Activated T-helper 2 cell treated with anti-CD3 and anti-CD28 coated beads, Interferon-gamma antibody, Interleukin-2, Interleukin-4, amounts not matched to agents 10 μg/mL and 5 μg/mL and 100 μg/mL, durations not matched to agents 14 hours and 24 hours and 36 hours (primary cell): ENCODE data around the gene KRT72. TPM values are rescaled to one million over a fixed set of nuclear protein-coding genes. Genes with fewer than 3 reads are reported as not detected.

Experiments used
- DNase-seq: peaks from one replicate; pipeline ENCODE4 v3.0.0; 2021; ENCODE audit warnings: low spot score
- H3K27ac Mint-ChIP-seq: one replicate; pipeline ENCODE4 v1.8.0; 2021; ENCODE audit warnings: mixed read lengths
- H3K27me3 Mint-ChIP-seq: one replicate; pipeline ENCODE4 v1.8.0; 2021; ENCODE audit warnings: low read depth, mixed read lengths
- H3K36me3 Mint-ChIP-seq: one replicate; pipeline ENCODE4 v1.8.0; 2021; ENCODE audit warnings: low read depth, mixed read lengths
- H3K4me1 Mint-ChIP-seq: one replicate; pipeline ENCODE4 v1.8.0; 2021; ENCODE audit warnings: low read depth, mixed read lengths
- H3K4me3 Mint-ChIP-seq: one replicate; pipeline ENCODE4 v1.8.0; 2021; ENCODE audit warnings: low read depth, mild to moderate bottlenecking, moderate library complexity, mixed read lengths
- H3K9me3 Mint-ChIP-seq: one replicate; pipeline ENCODE4 v1.8.0; 2021; ENCODE audit warnings: mixed read lengths
- intact Hi-C: fragments of 100-400 bp; cut with micrococcal nuclease; formaldehyde crosslinking; loops from one replicate; pipeline ENCODE4 v1.15.1; 2023
- total RNA-seq: library from RNA; stranded (reverse); gene quantifications from 2 replicates; pipeline ENCODE4 v1.2.3, GENCODE V29; 2022

The KRT72 gene
- total RNA-seq, 1 donor from 2014 or later = not detected

DNA sequence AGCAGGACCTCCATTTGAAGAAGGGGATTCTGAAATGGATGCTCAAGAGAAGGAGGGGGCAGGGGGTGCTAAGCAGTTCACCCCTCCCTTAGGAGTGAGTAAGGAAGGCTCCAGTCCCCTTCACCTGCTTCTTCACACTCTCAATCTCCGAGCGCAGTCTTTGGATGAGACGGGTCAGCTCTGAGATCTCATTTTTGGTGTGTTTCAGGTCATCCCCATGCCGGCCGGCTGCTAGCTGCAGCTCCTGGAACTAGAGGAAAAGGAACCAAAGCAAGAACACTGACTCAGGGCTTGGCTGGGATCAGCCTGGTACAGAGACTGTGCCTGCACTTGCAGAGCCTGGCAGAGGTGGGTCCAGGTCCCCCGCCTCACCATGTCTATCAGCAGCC is 9.8 kb upstream of the KRT72 start:
- Mint-ChIP-seq H3K4me1 (peaks cover 44% of the 10 kb centered on the region), H3K27me3 (peaks cover 6% of the 10 kb centered on the region), H3K36me3 (no peaks in the 10 kb centered on the region), H3K4me3 (no peak overlapping the region), H3K9me3 (no peaks in the 10 kb centered on the region), H3K27ac (no peak overlapping the region)
- intact Hi-C loops = no loop called here
- no peak for DNase-seq

GRCh38 chr12:52608826-52609630 is 7.8 kb upstream of the KRT72 start:
- Mint-ChIP-seq H3K27ac (no peak overlapping the region), H3K4me3 (no peak overlapping the region), H3K27me3 (peaks cover 11% of the 10 kb centered on the region), H3K9me3 (no peaks in the 10 kb centered on the region), H3K36me3 (no peaks in the 10 kb centered on the region), H3K4me1 (peaks cover 44% of the 10 kb centered on the region)
- DNase-seq = no peak
- intact Hi-C loops = no loop called here

DNA sequence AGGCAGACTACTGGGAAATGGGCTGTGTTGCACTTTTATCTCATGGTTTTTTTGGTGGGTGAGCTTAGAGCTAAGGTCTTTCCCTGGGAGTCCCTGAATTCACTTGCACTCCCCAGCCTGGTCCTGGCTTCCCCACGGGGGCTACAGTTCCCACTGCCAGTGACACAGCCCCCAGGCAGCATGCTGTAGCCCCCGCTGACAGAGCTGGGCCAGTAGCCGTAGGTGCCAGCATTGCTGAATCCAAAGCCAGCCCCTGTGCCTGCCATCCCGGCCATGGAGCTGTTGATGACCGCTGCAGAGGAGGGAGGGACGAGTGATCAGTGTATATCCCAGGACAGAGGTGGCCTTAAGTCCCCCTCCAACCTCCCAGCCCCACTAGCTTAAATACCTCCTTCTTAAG is 6.9 kb upstream of the KRT72 start:
- peaks cover 13% of the 10 kb centered on the region for H3K27me3 Mint-ChIP-seq
- intact Hi-C loops = no loop called here
- DNase-seq = no peak
- H3K9me3 Mint-ChIP-seq = no peaks in the 10 kb centered on the region
- peaks cover 39% of the 10 kb centered on the region for H3K4me1 Mint-ChIP-seq
- no peak overlapping the region for H3K4me3 Mint-ChIP-seq
- H3K27ac Mint-ChIP-seq = no peak overlapping the region
- H3K36me3 Mint-ChIP-seq = no peaks in the 10 kb centered on the region

DNA sequence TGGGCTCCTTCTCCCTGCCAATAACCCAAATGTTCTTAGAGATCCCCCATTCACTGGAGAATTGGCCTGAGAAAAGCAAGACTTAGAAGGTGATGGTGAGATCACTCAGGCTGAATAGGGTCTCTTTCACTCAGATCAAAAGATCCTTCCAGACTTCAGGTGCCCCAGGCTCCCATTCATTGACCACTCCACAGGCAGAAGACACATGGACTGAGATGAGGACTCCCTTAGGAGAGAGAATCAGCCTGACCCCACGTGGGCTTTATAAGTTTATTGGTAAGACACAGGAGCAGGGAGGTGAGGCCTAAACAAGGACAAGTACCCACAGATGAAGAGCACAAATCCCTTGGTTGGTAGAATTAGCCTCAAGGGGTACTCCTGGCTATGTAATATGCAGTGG is 6.1 kb upstream of the KRT72 start:
- DNase-seq = no peak
- Mint-ChIP-seq H3K27ac (no peak overlapping the region), H3K36me3 (no peaks in the 10 kb centered on the region), H3K4me1 (peaks cover 34% of the 10 kb centered on the region), H3K4me3 (no peak overlapping the region), H3K9me3 (no peaks in the 10 kb centered on the region), H3K27me3 (peaks cover 13% of the 10 kb centered on the region)
- intact Hi-C loops = no loop called here

GRCh38 chr12:52606581-52607218 is 5.4 kb upstream of the KRT72 start:
- no peak for DNase-seq
- peaks cover 13% of the 10 kb centered on the region for H3K27me3 Mint-ChIP-seq
- H3K9me3 Mint-ChIP-seq = no peaks in the 10 kb centered on the region
- no peak overlapping the region for H3K27ac Mint-ChIP-seq
- no peaks in the 10 kb centered on the region for H3K36me3 Mint-ChIP-seq
- H3K4me1 Mint-ChIP-seq = peaks cover 32% of the 10 kb centered on the region
- no peak overlapping the region for H3K4me3 Mint-ChIP-seq
- intact Hi-C loops = no loop called here

GRCh38 chr12:52606096-52606495 is 4.8 kb upstream of the KRT72 start:
- peaks cover 30% of the 10 kb centered on the region for H3K4me1 Mint-ChIP-seq
- no peaks in the 10 kb centered on the region for H3K9me3 Mint-ChIP-seq
- H3K36me3 Mint-ChIP-seq = no peaks in the 10 kb centered on the region
- H3K4me3 Mint-ChIP-seq = no peak overlapping the region
- intact Hi-C loops = no loop called here
- H3K27me3 Mint-ChIP-seq = peaks cover 13% of the 10 kb centered on the region
- no peak overlapping the region for H3K27ac Mint-ChIP-seq
- no peak for DNase-seq

DNA sequence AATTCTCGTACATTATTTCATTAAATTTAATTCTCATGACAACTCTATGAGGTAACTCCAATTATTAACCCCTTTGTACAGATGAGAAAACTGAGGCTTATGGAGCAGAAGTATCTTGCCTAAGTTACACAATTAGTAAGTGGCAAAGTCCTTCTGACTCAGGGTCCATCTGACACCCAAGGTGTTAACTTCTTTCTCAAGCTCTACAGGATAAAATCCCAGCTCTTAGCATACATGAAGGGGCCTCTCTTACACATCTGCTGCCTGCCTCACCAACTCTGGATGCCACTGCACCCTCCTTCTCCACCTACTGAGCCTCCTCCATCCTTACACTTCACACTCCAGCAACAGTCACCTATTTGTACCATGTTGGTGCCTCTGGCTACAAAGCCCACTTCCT is 4.3 kb upstream of the KRT72 start:
- Mint-ChIP-seq H3K27me3 (peaks cover 13% of the 10 kb centered on the region), H3K27ac (no peak overlapping the region), H3K4me3 (no peak overlapping the region), H3K36me3 (no peaks in the 10 kb centered on the region), H3K4me1 (peaks cover 26% of the 10 kb centered on the region), H3K9me3 (no peaks in the 10 kb centered on the region)
- no peak for DNase-seq
- intact Hi-C loops = no loop called here

DNA sequence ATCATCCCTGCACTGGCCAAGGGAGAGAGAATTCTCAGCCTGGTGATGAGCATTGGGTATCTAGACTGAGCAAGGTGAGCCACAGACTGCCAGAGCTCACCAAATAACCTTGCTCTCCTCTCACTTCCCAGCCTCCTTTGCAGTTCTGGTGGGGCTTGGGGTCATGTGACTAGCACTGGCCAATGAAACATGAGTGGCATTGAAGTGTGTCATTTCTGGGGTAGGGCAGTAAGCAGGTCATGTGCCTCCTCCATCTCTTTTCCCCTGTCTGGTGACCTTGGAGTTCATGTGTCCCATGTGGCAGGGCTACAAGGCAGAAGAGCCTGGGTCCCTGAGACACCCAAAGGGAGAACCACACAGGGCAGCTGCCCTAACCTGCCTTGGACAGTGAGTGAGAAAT is 3.6 kb upstream of the KRT72 start:
- intact Hi-C loops = no loop called here
- H3K36me3 Mint-ChIP-seq = no peaks in the 10 kb centered on the region
- no peak overlapping the region for H3K4me3 Mint-ChIP-seq
- H3K27me3 Mint-ChIP-seq = peaks cover 17% of the 10 kb centered on the region
- peaks cover 21% of the 10 kb centered on the region for H3K4me1 Mint-ChIP-seq
- H3K27ac Mint-ChIP-seq = no peak overlapping the region
- no peaks in the 10 kb centered on the region for H3K9me3 Mint-ChIP-seq
- no peak for DNase-seq

GRCh38 chr12:52603314-52603713 is 2.1 kb upstream of the KRT72 start:
- Mint-ChIP-seq H3K27ac (no peak overlapping the region), H3K4me1 (peaks cover 16% of the 10 kb centered on the region), H3K4me3 (no peak overlapping the region), H3K36me3 (no peaks in the 10 kb centered on the region), H3K9me3 (no peaks in the 10 kb centered on the region), H3K27me3 (peaks cover 29% of the 10 kb centered on the region)
- no peak for DNase-seq
- intact Hi-C loops = no loop called here

DNA sequence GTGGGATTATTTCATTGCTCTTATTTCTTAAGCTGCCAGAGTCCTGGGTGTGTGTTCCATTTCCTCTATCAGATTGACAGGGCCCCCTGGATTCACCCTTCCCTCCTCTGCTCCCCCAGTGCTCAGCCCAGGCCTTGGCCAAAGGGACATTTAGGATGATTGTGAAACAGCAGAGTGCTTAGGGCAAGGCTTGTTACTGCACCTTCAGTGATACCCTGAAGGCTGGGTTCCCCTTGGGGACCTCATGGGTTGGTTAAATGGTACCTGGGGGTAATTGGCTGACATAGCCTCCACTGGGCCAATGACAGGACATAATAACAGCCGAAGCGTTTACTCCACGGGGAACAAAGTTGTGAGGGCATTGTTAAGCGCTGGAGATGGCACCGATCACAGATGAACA is 1.3 kb upstream of the KRT72 start:
- intact Hi-C loops = no loop called here
- no peak overlapping the region for H3K27ac Mint-ChIP-seq
- H3K27me3 Mint-ChIP-seq = peaks cover 27% of the 10 kb centered on the region
- H3K4me3 Mint-ChIP-seq = no peak overlapping the region
- no peaks in the 10 kb centered on the region for H3K36me3 Mint-ChIP-seq
- no peak for DNase-seq
- H3K4me1 Mint-ChIP-seq = peaks cover 13% of the 10 kb centered on the region
- H3K9me3 Mint-ChIP-seq = no peaks in the 10 kb centered on the region

DNA sequence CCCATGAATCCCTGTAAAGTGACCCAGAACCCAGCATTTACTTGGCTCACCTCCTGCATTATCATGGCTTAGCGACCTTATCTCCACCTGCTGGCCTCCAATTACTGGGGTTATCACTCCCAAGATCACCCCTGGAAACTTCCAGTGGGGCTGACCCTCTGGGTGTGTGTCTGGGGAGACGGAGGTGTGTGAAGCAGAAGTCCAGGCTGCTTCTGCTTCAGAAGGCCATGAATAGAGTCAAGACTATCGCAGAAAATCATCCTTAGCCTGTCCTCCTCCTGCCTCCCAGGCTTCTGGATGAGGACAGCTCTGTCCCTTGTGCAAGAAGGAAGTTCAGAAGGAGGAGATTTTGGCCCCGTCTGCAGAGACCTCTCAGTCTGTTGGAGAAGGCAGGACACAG is 408 bp upstream of the KRT72 start:
- Mint-ChIP-seq H3K9me3 (no peaks in the 10 kb centered on the region), H3K36me3 (no peaks in the 10 kb centered on the region), H3K27ac (no peak overlapping the region), H3K27me3 (peaks cover 30% of the 10 kb centered on the region), H3K4me3 (no peak overlapping the region), H3K4me1 (peaks cover 11% of the 10 kb centered on the region)
- no peak for DNase-seq
- intact Hi-C loops = no loop called here

DNA sequence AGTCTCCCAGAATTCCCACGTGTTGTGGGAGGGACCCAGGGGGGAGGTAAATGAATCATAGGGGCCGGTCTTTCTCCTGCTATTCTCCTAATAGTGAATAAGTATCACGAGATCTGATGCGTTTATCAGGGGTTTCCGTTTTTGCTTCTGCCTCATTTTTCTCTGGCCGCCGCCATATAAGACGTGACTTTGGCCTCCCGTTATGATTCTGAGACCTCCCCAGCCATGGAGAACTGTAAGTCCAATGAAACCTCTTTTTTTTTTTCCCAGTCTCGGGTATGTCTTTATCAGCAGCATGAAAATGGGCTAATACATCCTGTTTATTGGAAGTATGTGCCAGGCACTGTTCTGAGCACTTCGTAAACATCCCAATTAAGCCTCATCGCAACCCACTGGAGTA is 788 bp downstream of the KRT72 start:
- Mint-ChIP-seq H3K36me3 (no peaks in the 10 kb centered on the region), H3K27me3 (peaks cover 29% of the 10 kb centered on the region), H3K27ac (no peak overlapping the region), H3K4me1 (peaks cover 7% of the 10 kb centered on the region), H3K9me3 (no peaks in the 10 kb centered on the region), H3K4me3 (no peak overlapping the region)
- no peak for DNase-seq
- intact Hi-C loops = no loop called here

- intact Hi-C loops = no loop called here
Observed at GRCh38 chr12:52600071-52600470, 1.2 kb downstream of the KRT72 start.

More at GRCh38 chr12:52600071-52600470, 1.2 kb downstream of the KRT72 start:
- H3K9me3 Mint-ChIP-seq = no peaks in the 10 kb centered on the region
- H3K27ac Mint-ChIP-seq = no peak overlapping the region
- DNase-seq = no peak
- peaks cover 5% of the 10 kb centered on the region for H3K4me1 Mint-ChIP-seq
- no peaks in the 10 kb centered on the region for H3K36me3 Mint-ChIP-seq
- peaks cover 29% of the 10 kb centered on the region for H3K27me3 Mint-ChIP-seq
- H3K4me3 Mint-ChIP-seq = no peak overlapping the region
